GM18505 (cell line): ENCODE measurements around the gene SC5D.

Experiments used
- ATAC-seq: cut with Tn5 transposase; IDR thresholded peaks from one replicate; pipeline ENCODE4 v1.9.1; 2021; ENCODE audit not compliant: unreplicated experiment
- POLR2A ChIP-seq: IDR thresholded peaks from 4 replicates; pipeline ENCODE4 v1.6.1; 2011; ENCODE audit warnings: borderline replicate concordance; ENCODE audit not compliant: insufficient read depth, insufficient read length; ENCODE audit errors: extremely low read depth

Gene SC5D

GRCh38 chr11:121292495-121293287, at the start of gene SC5D:
SC5D (plus strand) TSS chr11:121292771; CDS start chr11:121303376, 10,605 bp downstream.
- peak; percentile 93 for TF ChIP-seq POLR2A
- ATAC-seq, result peak; percentile 92

GRCh38 chr11:121244884-121245283, 47.7 kb upstream of the SC5D start:
- no peak for ATAC-seq
- no peak for TF ChIP-seq POLR2A

GRCh38 chr11:121246021-121246768, 46.4 kb upstream of the SC5D start:
- no peak for ATAC-seq
- TF ChIP-seq POLR2A, result no peak

GRCh38 chr11:121246769-121247035, 45.9 kb upstream of the SC5D start:
- TF ChIP-seq POLR2A, result no peak
- ATAC-seq, result no peak

- no peak for ATAC-seq
- no peak for TF ChIP-seq POLR2A
Observed at GRCh38 chr11:121248496-121248895, 44.1 kb upstream of the SC5D start.

- TF ChIP-seq POLR2A, result no peak
- no peak for ATAC-seq
Observed at GRCh38 chr11:121249039-121249663, 43.4 kb upstream of the SC5D start.

GRCh38 chr11:121250843-121251242, 41.7 kb upstream of the SC5D start:
- ATAC-seq, result no peak
- no peak for TF ChIP-seq POLR2A

- ATAC-seq, result no peak
- no peak for TF ChIP-seq POLR2A
Observed at GRCh38 chr11:121253951-121254350, 38.6 kb upstream of the SC5D start.

GRCh38 chr11:121254756-121255155, 37.8 kb upstream of the SC5D start:
- no peak for ATAC-seq
- TF ChIP-seq POLR2A, result no peak

- no peak for TF ChIP-seq POLR2A
- ATAC-seq, result no peak
Observed at GRCh38 chr11:121255473-121256125, 37.0 kb upstream of the SC5D start.

GRCh38 chr11:121257289-121257688, 35.3 kb upstream of the SC5D start:
- TF ChIP-seq POLR2A, result no peak

GRCh38 chr11:121257976-121258375, 34.6 kb upstream of the SC5D start:
- ATAC-seq, result no peak
- no peak for TF ChIP-seq POLR2A

More at GRCh38 chr11:121257289-121257688, 35.3 kb upstream of the SC5D start:
- ATAC-seq, result no peak

GRCh38 chr11:121265586-121265985, 27.0 kb upstream of the SC5D start:
- no peak for ATAC-seq
- TF ChIP-seq POLR2A, result no peak

- no peak for TF ChIP-seq POLR2A
- ATAC-seq, result no peak
Observed at GRCh38 chr11:121268581-121268980, 24.0 kb upstream of the SC5D start.

GRCh38 chr11:121270001-121270678, 22.4 kb upstream of the SC5D start:
- ATAC-seq, result no peak
- TF ChIP-seq POLR2A, result no peak
